Panc1 (cell line): ENCODE data around the gene MGAT4C. TPM values are rescaled to one million over a fixed set of nuclear protein-coding genes. Genes with fewer than 3 reads are reported as not detected.
"Not testable (repeated sequence)": the region's sequence is repeated elsewhere in the genome, so short reads cannot be mapped to it uniquely, and the experiment has no call there.

ENCODE experiments used
- ATAC-seq: fragments of 200-7000 bp; cut with Tn5 transposase; 2 replicates; pipeline ENCODE4 v1.9.1; 2020; ENCODE audit warnings: mild to moderate bottlenecking, moderate library complexity
- BruUV-seq: library from RNA; stranded (reverse); fragments of 400-500 nt; replicated peaks from 2 replicates; lab custom pipeline; 2021; lab: Mats Ljungman, UMichigan
- CTCF ChIA-PET: fragments of 300-600 bp; sonication (Branson Sonifier 250); formaldehyde crosslinking; loops from one replicate; lab custom pipeline; 2022; ENCODE audit warnings: antibody characterized with exemption; lab: Charles Lee
- POLR2A ChIA-PET: fragments of 300-600 bp; sonication (Branson Sonifier 250); formaldehyde crosslinking; loops from one replicate; lab custom pipeline; 2022; ENCODE audit warnings: antibody characterized with exemption; lab: Charles Lee
- DNase-seq: peaks from one replicate; pipeline ENCODE4 v3.0.0-alpha.2; 2010; ENCODE audit warnings: low read depth, low spot score
- H3K27ac ChIP-seq: 2 replicates; pipeline ENCODE4 v1.5.1; 2011; ENCODE audit warnings: mild to moderate bottlenecking, low read length, inconsistent platforms
- H3K27me3 ChIP-seq: fragments of 200-500 bp; sonication (Bioruptor generic); 2 replicates; pipeline ENCODE4 v1.6.0; 2014; ENCODE audit warnings: low read length, inconsistent platforms; ENCODE audit not compliant: control insufficient read depth, insufficient read depth
- H3K36me3 ChIP-seq: fragments of 200-500 bp; sonication (Bioruptor generic); 2 replicates; pipeline ENCODE4 v1.5.1; 2014; ENCODE audit warnings: inconsistent platforms, mild to moderate bottlenecking, low read length, moderate library complexity; ENCODE audit not compliant: control insufficient read depth, insufficient read depth
- H3K4me1 ChIP-seq: 2 replicates; pipeline ENCODE4 v1.5.1; 2011; ENCODE audit warnings: inconsistent platforms, mild to moderate bottlenecking, low read length, moderate library complexity; ENCODE audit not compliant: control insufficient read depth, insufficient read depth
- H3K4me3 ChIP-seq, 2 experiments: 2 replicates each; pipeline ENCODE4 v1.5.1; 2011 to 2012; ENCODE audit warnings: low read depth in 2 of 2, low read length in 2 of 2, mild to moderate bottlenecking in 2 of 2, inconsistent platforms in 1 of 2, moderate library complexity in 1 of 2
- H3K9me3 ChIP-seq: fragments of 200-500 bp; sonication (Bioruptor generic); 2 replicates; pipeline ENCODE4 v1.5.1; 2014; ENCODE audit warnings: low read depth, mild to moderate bottlenecking, inconsistent platforms, low read length, moderate library complexity; ENCODE audit not compliant: control insufficient read depth, insufficient read depth
- CTCF ChIP-seq: fragments of 450-650 bp; IDR thresholded peaks from 2 replicates; pipeline ENCODE4 v1.5.1; 2017; ENCODE audit warnings: mild to moderate bottlenecking
- POLR2AphosphoS5 ChIP-seq: IDR thresholded peaks from 2 replicates; pipeline ENCODE4 v1.6.1; 2012; ENCODE audit warnings: mild to moderate bottlenecking, low read depth, low read length, moderate library complexity
- SIN3A ChIP-seq: IDR thresholded peaks from 2 replicates; pipeline ENCODE4 v1.6.1; 2012; ENCODE audit warnings: low read depth, mild to moderate bottlenecking, low read length, moderate library complexity, borderline replicate concordance; ENCODE audit not compliant: insufficient read depth
- TCF7L2 ChIP-seq: IDR thresholded peaks from 2 replicates; pipeline ENCODE4 v1.6.1; 2011; ENCODE audit warnings: mild to moderate bottlenecking, low read depth, low read length, inconsistent platforms
- in situ Hi-C: cut with HindIII; loops from 2 replicates; pipeline ENCODE4 v1.10.0; 2016; ENCODE audit warnings: low sequenced_read_pairs, low pct_unique_long_range_greater_than_20kb
- intact Hi-C: fragments of 100-400 bp; cut with micrococcal nuclease; formaldehyde crosslinking; loops from one replicate; pipeline ENCODE4 v1.10.0; 2022; ENCODE audit not compliant: unreplicated experiment
- total RNA-seq: library from RNA; stranded (reverse); gene quantifications from one replicate; pipeline ENCODE4 v1.2.1, GENCODE V29; 2021; ENCODE audit not compliant: unreplicated experiment
- TF ChIP-seq, protein P1 (sequence below), 2 experiments: IDR thresholded peaks; 2 replicates each; pipeline ENCODE4 v1.6.1; 2011 to 2012; ENCODE audit warnings: low read depth in 2 of 2, control low read depth in 1 of 2, low read length in 1 of 2, mild to moderate bottlenecking in 1 of 2, moderate library complexity in 1 of 2; ENCODE audit not compliant: insufficient read depth in 1 of 2

MGAT4C gene
- total RNA-seq, 1 experiment from 2014 or later, result not detected

- intact Hi-C loops, result no loop called here
- in situ Hi-C loops, result no loop called here
- no TSS peak for BruUV-seq
- DNase-seq, result no peak
- CTCF ChIA-PET, result no interaction called here
- no peaks in the 10 kb centered on the region for H3K4me1 ChIP-seq
- POLR2A ChIA-PET, result no interaction called here
- H3K4me3 ChIP-seq, result no peak overlapping the region
- H3K36me3 ChIP-seq, result no peaks in the 10 kb centered on the region
- H3K27ac ChIP-seq, result no peak overlapping the region
- TF ChIP-seq TCF7L2, result no peak
- TF ChIP-seq, protein P1, sequence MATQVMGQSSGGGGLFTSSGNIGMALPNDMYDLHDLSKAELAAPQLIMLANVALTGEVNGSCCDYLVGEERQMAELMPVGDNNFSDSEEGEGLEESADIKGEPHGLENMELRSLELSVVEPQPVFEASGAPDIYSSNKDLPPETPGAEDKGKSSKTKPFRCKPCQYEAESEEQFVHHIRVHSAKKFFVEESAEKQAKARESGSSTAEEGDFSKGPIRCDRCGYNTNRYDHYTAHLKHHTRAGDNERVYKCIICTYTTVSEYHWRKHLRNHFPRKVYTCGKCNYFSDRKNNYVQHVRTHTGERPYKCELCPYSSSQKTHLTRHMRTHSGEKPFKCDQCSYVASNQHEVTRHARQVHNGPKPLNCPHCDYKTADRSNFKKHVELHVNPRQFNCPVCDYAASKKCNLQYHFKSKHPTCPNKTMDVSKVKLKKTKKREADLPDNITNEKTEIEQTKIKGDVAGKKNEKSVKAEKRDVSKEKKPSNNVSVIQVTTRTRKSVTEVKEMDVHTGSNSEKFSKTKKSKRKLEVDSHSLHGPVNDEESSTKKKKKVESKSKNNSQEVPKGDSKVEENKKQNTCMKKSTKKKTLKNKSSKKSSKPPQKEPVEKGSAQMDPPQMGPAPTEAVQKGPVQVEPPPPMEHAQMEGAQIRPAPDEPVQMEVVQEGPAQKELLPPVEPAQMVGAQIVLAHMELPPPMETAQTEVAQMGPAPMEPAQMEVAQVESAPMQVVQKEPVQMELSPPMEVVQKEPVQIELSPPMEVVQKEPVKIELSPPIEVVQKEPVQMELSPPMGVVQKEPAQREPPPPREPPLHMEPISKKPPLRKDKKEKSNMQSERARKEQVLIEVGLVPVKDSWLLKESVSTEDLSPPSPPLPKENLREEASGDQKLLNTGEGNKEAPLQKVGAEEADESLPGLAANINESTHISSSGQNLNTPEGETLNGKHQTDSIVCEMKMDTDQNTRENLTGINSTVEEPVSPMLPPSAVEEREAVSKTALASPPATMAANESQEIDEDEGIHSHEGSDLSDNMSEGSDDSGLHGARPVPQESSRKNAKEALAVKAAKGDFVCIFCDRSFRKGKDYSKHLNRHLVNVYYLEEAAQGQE (IDR thresholded peaks at IDR 0.05; ENCODE audit: insufficient read depth in 1 of 2, low read depth in 2 of 2, low read length in 1 of 2), result no peak
- TF ChIP-seq CTCF, result no peak
- no peak for TF ChIP-seq POLR2AphosphoS5
- TF ChIP-seq SIN3A, result no peak
- ATAC-seq, result no peak
- no peaks in the 10 kb centered on the region for H3K9me3 ChIP-seq
- H3K27me3 ChIP-seq, result no peaks in the 10 kb centered on the region
These were observed 164.5 kb downstream of the MGAT4C start for GRCh38 chr12:86091681-86092080.

- Histone ChIP-seq H3K4me3 (no peak overlapping the region), H3K9me3 (no peaks in the 10 kb centered on the region), H3K4me1 (no peaks in the 10 kb centered on the region), H3K27ac (no peak overlapping the region), H3K27me3 (no peaks in the 10 kb centered on the region), H3K36me3 (no peaks in the 10 kb centered on the region)
- ChIA-PET POLR2A (no interaction called here), CTCF (no interaction called here)
- intact Hi-C loops (no loop called here), in situ Hi-C loops (no loop called here)
- BruUV-seq, result no TSS peak
- DNase-seq (no peak), ATAC-seq (no peak)
- TF ChIP-seq CTCF (no peak), SIN3A (no peak)
- TF ChIP-seq, protein P1 (IDR thresholded peaks at IDR 0.05; ENCODE audit: insufficient read depth in 1 of 2, low read depth in 2 of 2, low read length in 1 of 2), result no peak
These were observed 174.3 kb downstream of the MGAT4C start for GRCh38 chr12:86081843-86082242.

GRCh38 chr12:86059052-86059451 lies 197.1 kb downstream of the MGAT4C start:
- H3K9me3 ChIP-seq, DNase-seq, in situ Hi-C loops: not testable (repeated sequence)

More at GRCh38 chr12:86059052-86059451, 197.1 kb downstream of the MGAT4C start:
- H3K4me3 ChIP-seq, CTCF ChIA-PET, POLR2A ChIA-PET, BruUV-seq, H3K4me1 ChIP-seq, ATAC-seq, H3K36me3 ChIP-seq, H3K27me3 ChIP-seq, intact Hi-C loops, H3K27ac ChIP-seq: not testable (repeated sequence)
